HCT116 (cell line): ENCODE data around the gene ARMC8. TPM values are rescaled to one million over a fixed set of nuclear protein-coding genes. Genes with fewer than 3 reads are reported as not detected.

Source experiments
- ATAC-seq: fragments of 200-7000 bp; cut with Tn5 transposase; 2 replicates; pipeline ENCODE4 v1.9.1; 2020; ENCODE audit warnings: mild to moderate bottlenecking, moderate library complexity
- BruUV-seq: library from RNA; stranded (reverse); fragments of 400-500 nt; replicated peaks from 2 replicates; lab custom pipeline; 2021; lab: Mats Ljungman, UMichigan
- CTCF ChIA-PET: fragments of 300-600 bp; sonication (Branson Sonifier 250); formaldehyde crosslinking; loops from one replicate; lab custom pipeline; 2021; ENCODE audit warnings: antibody characterized with exemption; lab: Charles Lee
- POLR2A ChIA-PET: fragments of 300-600, 350-600 bp; sonication (Branson Sonifier 250); formaldehyde crosslinking; loops from one replicate; lab custom pipeline; 2021; ENCODE audit warnings: antibody characterized with exemption; lab: Charles Lee
- RAD21 ChIA-PET, 2 experiments: fragments of 300-600 bp; sonication (Branson Sonifier 250); formaldehyde crosslinking; loops; one replicate each; lab custom pipeline; 2023; ENCODE audit warnings: low total read pairs in 2 of 2; ENCODE audit not compliant: uncharacterized antibody in 2 of 2, unreplicated experiment in 2 of 2, low non-redundant PET in 1 of 2; lab: Charles Lee
- DNase-seq: peaks from one replicate; pipeline ENCODE4 v3.0.0-alpha.2; 2010; ENCODE audit warnings: low read depth, low spot score
- H2AFZ ChIP-seq: fragments of 200-600 bp; shearing (Covaris generic), sonication (generic); 2 replicates; pipeline ENCODE4 v1.6.1; 2017; ENCODE audit warnings: low read depth, mixed run types, mixed read lengths, antibody characterized with exemption, low read length; ENCODE audit not compliant: poor library complexity, severe bottlenecking
- H3K27ac ChIP-seq: 2 replicates; pipeline ENCODE4 v1.5.1; 2012; ENCODE audit warnings: low read depth, low read length
- H3K27me3 ChIP-seq: fragments of 200-600 bp; sonication (generic); 2 replicates; pipeline ENCODE4 v1.6.1; 2016; ENCODE audit warnings: mixed run types, low read length, mixed read lengths; ENCODE audit not compliant: insufficient read depth
- H3K36me3 ChIP-seq, 2 experiments: fragments of 200-500 bp in 1 of 2; fragments of 200-600 bp in 1 of 2; sonication (Bioruptor generic) in 1 of 2; sonication (generic) in 1 of 2; 2 replicates each; pipeline versions ENCODE4 v1.5.1 to v1.6.1; 2014 to 2016; ENCODE audit warnings: low read length in 2 of 2, inconsistent platforms in 1 of 2, mixed read lengths in 1 of 2, mixed run types in 1 of 2; ENCODE audit not compliant: insufficient read depth in 2 of 2, control insufficient read depth in 1 of 2
- H3K4me1 ChIP-seq, 2 experiments: fragments of 200-600 bp in 1 of 2; sonication (generic) in 1 of 2; 2 replicates each; pipeline versions ENCODE4 v1.5.1 to v1.6.1; 2012 to 2017; ENCODE audit warnings: low read length in 2 of 2, inconsistent platforms in 1 of 2, mild to moderate bottlenecking in 1 of 2, mixed read lengths in 1 of 2, mixed run types in 1 of 2, moderate library complexity in 1 of 2; ENCODE audit not compliant: insufficient read depth in 2 of 2, control insufficient read depth in 1 of 2
- H3K4me2 ChIP-seq: fragments of 200-600 bp; sonication (generic); 2 replicates; pipeline ENCODE4 v1.6.1; 2017; ENCODE audit warnings: mixed run types, low read length, mixed read lengths
- H3K4me3 ChIP-seq, 2 experiments: fragments of 200-600 bp in 1 of 2; sonication (generic) in 1 of 2; replicated peaks in 1 of 2; 2 replicates each; pipeline ENCODE4 v1.5.1; 2011 to 2016; ENCODE audit warnings: low read length in 2 of 2, control low read depth in 1 of 2, low read depth in 1 of 2, mild to moderate bottlenecking in 1 of 2, mixed read lengths in 1 of 2, mixed run types in 1 of 2
- H3K79me2 ChIP-seq: fragments of 200-600 bp; sonication (generic); 2 replicates; pipeline ENCODE4 v1.6.1; 2017; ENCODE audit warnings: mild to moderate bottlenecking, mixed run types, low read length, moderate library complexity, mixed read lengths; ENCODE audit not compliant: insufficient read depth
- H3K9ac ChIP-seq: fragments of 200-600 bp; sonication (generic); 2 replicates; pipeline ENCODE4 v1.6.1; 2016; ENCODE audit warnings: low read length, mixed read lengths
- H3K9me2 ChIP-seq: fragments of 200-600 bp; sonication (generic), shearing (Covaris generic); 2 replicates; pipeline ENCODE4 v1.6.1; 2017; ENCODE audit warnings: mixed run types, mild to moderate bottlenecking, moderate library complexity; ENCODE audit not compliant: insufficient read depth
- H3K9me3 ChIP-seq, 2 experiments: fragments of 200-500 bp in 1 of 2; fragments of 200-600 bp in 1 of 2; sonication (Bioruptor generic) in 1 of 2; sonication (generic) in 1 of 2; 2 replicates each; pipeline ENCODE4 v1.6.1; 2014 to 2017; ENCODE audit warnings: low read length in 2 of 2, mixed read lengths in 2 of 2, inconsistent platforms in 1 of 2, low read depth in 1 of 2, mild to moderate bottlenecking in 1 of 2, mixed run types in 1 of 2, moderate library complexity in 1 of 2; ENCODE audit not compliant: control insufficient read depth in 1 of 2, insufficient read depth in 1 of 2
- H4K20me1 ChIP-seq: fragments of 200-600 bp; sonication (generic), shearing (Covaris generic); 2 replicates; pipeline ENCODE4 v1.6.1; 2017; ENCODE audit warnings: mixed run types, mild to moderate bottlenecking, moderate library complexity; ENCODE audit not compliant: insufficient read depth
- ATF3 ChIP-seq: IDR thresholded peaks from 2 replicates; pipeline ENCODE4 v1.6.1; 2012
- JUND ChIP-seq: IDR thresholded peaks from 2 replicates; pipeline ENCODE4 v1.6.1; 2012
- REST ChIP-seq: IDR thresholded peaks from 2 replicates; pipeline ENCODE4 v1.6.1; 2012; ENCODE audit warnings: low read depth
- SIN3A ChIP-seq: IDR thresholded peaks from 2 replicates; pipeline ENCODE4 v1.6.1; 2012; ENCODE audit warnings: low read depth
- ZFX ChIP-seq: fragments of 450-650 bp; IDR thresholded peaks from 2 replicates; pipeline ENCODE4 v1.6.1; 2017
- intact Hi-C: fragments of 100-400 bp; cut with micrococcal nuclease; formaldehyde crosslinking; loops from 2 replicates; pipeline ENCODE4 v1.10.0; 2022
- total RNA-seq: library from RNA; stranded (reverse); gene quantifications from one replicate; pipeline ENCODE4 v1.2.1, GENCODE V29; 2021; ENCODE audit not compliant: unreplicated experiment

The ARMC8 gene
- total RNA-seq, 1 experiment from 2014 or later, result 36.2 TPM

- ChIA-PET POLR2A (no interaction called here), CTCF (no interaction called here), RAD21 (no interaction called here)
- Histone ChIP-seq H3K27me3 (no peaks in the 10 kb centered on the region), H3K79me2 (peaks cover 90% of the 10 kb centered on the region), H2AFZ (no peak overlapping the region), H3K9ac (no peak overlapping the region), H3K4me2 (no peak overlapping the region), H3K4me1 (no peaks in the 10 kb centered on the region), H4K20me1 (peaks cover 18% of the 10 kb centered on the region; the same call in 1 of the 2 replicates), H3K4me3 (no peak overlapping the region), H3K9me2 (no peaks in the 10 kb centered on the region), H3K9me3 (no peaks in the 10 kb centered on the region), H3K36me3 (no peaks in the 10 kb centered on the region), H3K27ac (no peak overlapping the region)
- no peak for DNase-seq
- intact Hi-C loops, result no loop called here
- no peak for ATAC-seq
- BruUV-seq, result no TSS peak
- TF ChIP-seq REST (no peak), ZFX (no peak), JUND (no peak), SIN3A (no peak), ATF3 (no peak)
Measured at GRCh38 chr3:138202945-138203701, 16.0 kb downstream of the ARMC8 start.
